ENCODE measurements around the gene RGS9. TPM values are rescaled to one million over a fixed set of nuclear protein-coding genes. Genes with fewer than 3 reads are reported as not detected.
A peak's percentile ranks its signal among the peaks of the same experiment; 100 is the strongest.

RGS9 gene
- total RNA-seq, 1 donor from 2014 or later: 7.9 TPM

DNA sequence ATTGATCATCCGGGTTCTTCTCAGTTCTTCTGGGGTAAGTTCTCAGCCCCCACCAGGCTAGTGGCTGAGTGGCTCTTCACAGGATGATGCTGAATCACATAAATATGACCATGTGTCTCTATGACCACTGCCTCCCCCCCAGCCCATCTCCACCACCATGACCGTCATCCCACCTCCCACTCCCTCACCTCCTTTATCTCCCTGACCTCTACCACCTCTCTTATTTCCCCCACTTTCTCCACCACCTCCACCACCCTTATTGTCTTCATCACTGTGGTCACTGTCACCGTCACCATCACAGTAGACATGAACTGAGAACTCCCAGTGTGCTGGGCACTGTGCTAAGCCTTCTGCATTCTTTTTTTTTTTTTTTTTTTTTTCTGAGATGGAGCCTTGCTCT is 32.5 kb downstream of the RGS9 start:
- Histone ChIP-seq H3K4me3 (no peak overlapping the region), H3K9me3 (no peaks in the 10 kb centered on the region), H3K4me1 (peaks cover 25% of the 10 kb centered on the region), H3K27ac (no peak overlapping the region), H3K36me3 (no peaks in the 10 kb centered on the region), H3K27me3 (ENCODE audit: low read depth) (no peaks in the 10 kb centered on the region)
- DNase-seq (no peak), ATAC-seq (no peak)
- intact Hi-C loops (cut with DNase I): no loop called here
- TF ChIP-seq, protein P1, sequence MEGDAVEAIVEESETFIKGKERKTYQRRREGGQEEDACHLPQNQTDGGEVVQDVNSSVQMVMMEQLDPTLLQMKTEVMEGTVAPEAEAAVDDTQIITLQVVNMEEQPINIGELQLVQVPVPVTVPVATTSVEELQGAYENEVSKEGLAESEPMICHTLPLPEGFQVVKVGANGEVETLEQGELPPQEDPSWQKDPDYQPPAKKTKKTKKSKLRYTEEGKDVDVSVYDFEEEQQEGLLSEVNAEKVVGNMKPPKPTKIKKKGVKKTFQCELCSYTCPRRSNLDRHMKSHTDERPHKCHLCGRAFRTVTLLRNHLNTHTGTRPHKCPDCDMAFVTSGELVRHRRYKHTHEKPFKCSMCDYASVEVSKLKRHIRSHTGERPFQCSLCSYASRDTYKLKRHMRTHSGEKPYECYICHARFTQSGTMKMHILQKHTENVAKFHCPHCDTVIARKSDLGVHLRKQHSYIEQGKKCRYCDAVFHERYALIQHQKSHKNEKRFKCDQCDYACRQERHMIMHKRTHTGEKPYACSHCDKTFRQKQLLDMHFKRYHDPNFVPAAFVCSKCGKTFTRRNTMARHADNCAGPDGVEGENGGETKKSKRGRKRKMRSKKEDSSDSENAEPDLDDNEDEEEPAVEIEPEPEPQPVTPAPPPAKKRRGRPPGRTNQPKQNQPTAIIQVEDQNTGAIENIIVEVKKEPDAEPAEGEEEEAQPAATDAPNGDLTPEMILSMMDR (IDR thresholded peaks at IDR 0.05): no peak

DNA sequence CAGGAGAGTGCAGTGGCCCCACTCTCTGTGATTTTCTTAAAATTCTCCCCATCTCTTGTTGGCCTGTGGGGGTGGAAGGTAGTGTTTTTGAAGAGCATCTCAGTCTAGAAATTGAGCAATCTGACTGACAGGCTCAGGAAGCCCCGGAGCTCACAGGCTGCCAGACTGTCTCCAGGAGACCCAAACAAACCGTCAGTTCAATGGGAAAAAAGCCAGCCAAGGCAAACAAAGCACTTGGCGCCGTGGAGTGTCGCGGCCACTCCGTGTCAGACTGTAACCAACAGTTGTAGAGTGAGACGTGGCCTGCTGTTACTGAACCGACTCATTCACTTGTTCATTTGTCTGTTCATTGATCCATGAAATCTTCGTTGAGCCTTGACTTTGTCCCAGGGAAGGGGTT is 33.7 kb downstream of the RGS9 start:
- Histone ChIP-seq H3K9me3 (no peaks in the 10 kb centered on the region), H3K4me1 (peaks cover 25% of the 10 kb centered on the region), H3K36me3 (no peaks in the 10 kb centered on the region), H3K4me3 (no peak overlapping the region), H3K27ac (no peak overlapping the region), H3K27me3 (ENCODE audit: low read depth) (no peaks in the 10 kb centered on the region)
- peak; percentile 68 for DNase-seq
- ATAC-seq: peak; percentile 81 to 93
- intact Hi-C loops (cut with DNase I): no loop called here
- TF ChIP-seq, protein P1 (IDR thresholded peaks at IDR 0.05): no peak

DNA sequence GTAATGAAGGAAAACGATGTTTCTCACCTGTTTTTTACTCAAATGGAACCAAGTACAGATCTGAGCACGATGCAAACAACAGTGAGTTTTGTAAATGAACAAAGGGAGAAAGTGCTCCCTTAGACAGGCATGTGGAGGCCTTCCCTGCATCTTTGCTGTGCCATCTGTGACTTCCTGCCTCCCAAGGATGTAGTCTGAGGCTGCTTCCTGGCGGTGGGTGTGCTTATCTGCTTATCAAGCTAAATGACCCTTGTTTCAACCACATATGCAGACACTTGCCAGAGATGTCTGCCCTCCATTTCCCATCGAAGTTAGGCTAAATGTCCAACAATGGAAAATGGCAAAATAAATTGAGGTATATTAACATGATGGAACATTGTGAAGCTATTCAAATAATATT is 34.6 kb downstream of the RGS9 start:
- Histone ChIP-seq H3K4me1 (peaks cover 25% of the 10 kb centered on the region), H3K36me3 (no peaks in the 10 kb centered on the region), H3K27ac (no peak overlapping the region), H3K9me3 (no peaks in the 10 kb centered on the region), H3K27me3 (ENCODE audit: low read depth) (no peaks in the 10 kb centered on the region), H3K4me3 (no peak overlapping the region)
- DNase-seq: no peak
- TF ChIP-seq, protein P1 (IDR thresholded peaks at IDR 0.05): no peak
- intact Hi-C loops (cut with DNase I): no loop called here
- no peak for ATAC-seq

DNA sequence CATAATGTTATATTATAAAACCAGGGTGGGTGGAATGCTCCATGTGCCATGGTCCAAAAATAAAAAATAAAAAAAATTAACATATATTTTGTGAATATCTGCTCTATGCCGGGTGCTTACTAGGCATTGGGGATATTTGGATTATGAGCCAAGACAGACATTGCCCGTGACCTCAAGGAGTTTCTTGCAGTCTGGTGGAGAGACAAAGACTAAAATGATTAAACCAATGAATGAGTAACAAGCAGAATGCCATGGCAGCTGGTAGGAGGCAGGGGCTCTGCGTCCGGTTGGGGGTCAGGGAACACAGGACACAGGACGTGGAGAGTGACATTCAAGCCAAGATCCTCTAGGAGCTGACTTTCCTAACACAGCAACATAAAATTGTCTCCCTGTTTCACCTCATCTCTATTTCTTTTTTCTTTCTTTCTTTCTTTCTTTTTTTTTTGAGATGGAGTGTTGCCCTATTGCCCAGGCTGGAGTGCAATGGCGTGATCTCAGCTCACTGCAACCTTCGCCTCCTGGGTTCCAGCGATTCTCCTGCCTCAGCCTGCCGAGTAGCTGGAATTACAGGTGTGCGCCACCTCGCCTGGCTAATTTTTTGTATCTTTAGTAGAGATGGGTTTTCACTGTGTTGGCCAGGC is 35.4 kb downstream of the RGS9 start:
- Histone ChIP-seq H3K9me3 (no peaks in the 10 kb centered on the region), H3K4me3 (no peak overlapping the region), H3K27me3 (ENCODE audit: low read depth) (no peaks in the 10 kb centered on the region), H3K36me3 (no peaks in the 10 kb centered on the region), H3K27ac (no peak overlapping the region), H3K4me1 (peaks cover 25% of the 10 kb centered on the region)
- ATAC-seq: no peak
- intact Hi-C loops (cut with DNase I): no loop called here
- DNase-seq: no peak
- TF ChIP-seq, protein P1 (IDR thresholded peaks at IDR 0.05): no peak

DNA sequence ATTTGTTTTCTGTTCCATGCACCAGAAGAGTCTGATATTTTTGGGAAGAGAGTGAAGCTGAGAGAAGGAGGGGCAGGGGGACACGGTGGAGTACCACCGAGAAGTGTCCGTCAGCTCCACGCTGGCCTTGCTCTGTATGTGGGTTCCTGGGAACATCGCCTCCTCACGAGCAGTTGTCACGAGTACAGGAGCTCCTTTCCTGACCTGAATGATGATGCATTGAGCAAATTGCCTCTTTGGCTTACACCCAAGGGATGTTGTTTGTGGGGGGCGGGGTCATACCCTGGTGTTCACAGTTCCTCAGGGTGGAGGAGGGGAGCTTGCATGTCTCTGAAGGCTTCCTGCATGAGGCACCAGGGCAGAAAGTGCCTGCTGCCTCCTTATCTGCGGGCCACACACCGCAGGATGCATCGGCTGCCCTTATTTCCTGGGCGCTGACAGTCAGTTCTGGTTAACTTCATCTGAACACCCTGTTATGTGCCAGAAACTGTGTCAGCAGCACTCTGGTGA is 36.2 kb downstream of the RGS9 start:
- ATAC-seq: peak; percentile 52 to 67
- H3K36me3 ChIP-seq: no peaks in the 10 kb centered on the region
- H3K9me3 ChIP-seq: no peaks in the 10 kb centered on the region
- no peak overlapping the region for H3K27ac ChIP-seq
- intact Hi-C loops (cut with DNase I): no loop called here
- peaks cover 25% of the 10 kb centered on the region for H3K4me1 ChIP-seq
- no peak overlapping the region for H3K4me3 ChIP-seq
- no peaks in the 10 kb centered on the region for H3K27me3 ChIP-seq (ENCODE audit: low read depth)
- TF ChIP-seq, protein P1 (IDR thresholded peaks at IDR 0.05): no peak
- DNase-seq: no peak

Measured in lower lobe of right lung (tissue), 2 donors.